ENCODE measurements around the gene BHLHE40.
A peak's percentile ranks its signal among the peaks of the same experiment; 100 is the strongest.

The BHLHE40 gene

GRCh38 chr3:4979428-4980228 is at the start of gene BHLHE40:
BHLHE40 (plus strand) TSS chr3:4979437; CDS start chr3:4979719, 282 bp downstream.
- ATAC-seq (peak; percentile 20), DNase-seq (no peak)

- no peak for DNase-seq
- no peak for ATAC-seq
Observed at GRCh38 chr3:4930501-4930900, 48.7 kb upstream of the BHLHE40 start.

- DNase-seq (no peak), ATAC-seq (no peak)
Observed at GRCh38 chr3:4934050-4934449, 45.2 kb upstream of the BHLHE40 start.

- peak; percentile 17 for DNase-seq
- ATAC-seq: peak; percentile 74
Observed at GRCh38 chr3:4935347-4935746, 43.9 kb upstream of the BHLHE40 start.

GRCh38 chr3:4936982-4937614 is 42.1 kb upstream of the BHLHE40 start:
- DNase-seq (no peak), ATAC-seq (peak; percentile 41)

- ATAC-seq (no peak), DNase-seq (no peak)
Observed at GRCh38 chr3:4938281-4938982, 40.8 kb upstream of the BHLHE40 start.

- DNase-seq (no peak), ATAC-seq (no peak)
Observed at GRCh38 chr3:4939276-4939675, 40.0 kb upstream of the BHLHE40 start.

- no peak for ATAC-seq
- DNase-seq: no peak
Observed at GRCh38 chr3:4940985-4941384, 38.3 kb upstream of the BHLHE40 start.

- no peak for ATAC-seq
Observed at GRCh38 chr3:4943549-4943948, 35.7 kb upstream of the BHLHE40 start.

GRCh38 chr3:4945324-4945723 is 33.9 kb upstream of the BHLHE40 start:
- ATAC-seq: no peak
- DNase-seq: no peak

More at GRCh38 chr3:4943549-4943948, 35.7 kb upstream of the BHLHE40 start:
- no peak for DNase-seq

- DNase-seq: no peak
- ATAC-seq: no peak
Observed at GRCh38 chr3:4947028-4947427, 32.2 kb upstream of the BHLHE40 start.

GRCh38 chr3:4948395-4948794 is 30.8 kb upstream of the BHLHE40 start:
- no peak for DNase-seq
- ATAC-seq: no peak

GRCh38 chr3:4949004-4949403 is 30.2 kb upstream of the BHLHE40 start:
- ATAC-seq (no peak), DNase-seq (no peak)

- ATAC-seq (no peak), DNase-seq (no peak)
Observed at GRCh38 chr3:4949659-4950058, 29.6 kb upstream of the BHLHE40 start.

- ATAC-seq (no peak), DNase-seq (no peak)
Observed at GRCh38 chr3:4950351-4950784, 28.9 kb upstream of the BHLHE40 start.

- no peak for ATAC-seq
- DNase-seq: no peak
Observed at GRCh38 chr3:4950948-4951347, 28.3 kb upstream of the BHLHE40 start.

GRCh38 chr3:4953119-4953518 is 26.1 kb upstream of the BHLHE40 start:
- no peak for ATAC-seq
- DNase-seq: no peak

GRCh38 chr3:4954256-4955000 is 24.8 kb upstream of the BHLHE40 start:
- ATAC-seq (no peak), DNase-seq (no peak)

GRCh38 chr3:4956099-4956498 is 23.1 kb upstream of the BHLHE40 start:
- ATAC-seq (no peak), DNase-seq (no peak)

GRCh38 chr3:4956738-4957137 is 22.5 kb upstream of the BHLHE40 start:
- ATAC-seq (no peak), DNase-seq (no peak)

GRCh38 chr3:4957978-4958377 is 21.3 kb upstream of the BHLHE40 start:
- DNase-seq (no peak), ATAC-seq (no peak)

GRCh38 chr3:4959180-4959579 is 20.1 kb upstream of the BHLHE40 start:
- ATAC-seq: no peak
- DNase-seq: no peak
